ENCODE data around the gene ZYG11B.
"Not testable (repeated sequence)": the region's sequence is repeated elsewhere in the genome, so short reads cannot be mapped to it uniquely, and the experiment has no call there.

ZYG11B gene

GRCh38 chr1:52756020-52756419, 29.8 kb downstream of the ZYG11B start:
- no peak for DNase-seq (ENCODE audit: low spot score)

- DNase-seq (ENCODE audit: low spot score): no peak
These were observed 33.7 kb downstream of the ZYG11B start for GRCh38 chr1:52759908-52760307.

- DNase-seq (ENCODE audit: low spot score): no peak
These were observed 41.5 kb downstream of the ZYG11B start for GRCh38 chr1:52767596-52768280.

GRCh38 chr1:52769346-52770033, 43.2 kb downstream of the ZYG11B start:
- DNase-seq (ENCODE audit: low spot score): no peak

GRCh38 chr1:52771384-52771783, 45.1 kb downstream of the ZYG11B start:
- DNase-seq (ENCODE audit: low spot score): no peak

- no peak for DNase-seq (ENCODE audit: low spot score)
These were observed 59.9 kb downstream of the ZYG11B start for GRCh38 chr1:52786148-52786547.

GRCh38 chr1:52790429-52790828, 64.2 kb downstream of the ZYG11B start:
- not testable (repeated sequence) for DNase-seq (ENCODE audit: low spot score)

GRCh38 chr1:52792036-52792435, 65.8 kb downstream of the ZYG11B start:
- no peak for DNase-seq (ENCODE audit: low spot score)

- not testable (repeated sequence) for DNase-seq (ENCODE audit: low spot score)
These were observed 67.5 kb downstream of the ZYG11B start for GRCh38 chr1:52793717-52794116.

- no peak for DNase-seq (ENCODE audit: low spot score)
These were observed 69.2 kb downstream of the ZYG11B start for GRCh38 chr1:52795464-52795863.

- no peak for DNase-seq (ENCODE audit: low spot score)
These were observed 72.1 kb downstream of the ZYG11B start for GRCh38 chr1:52798331-52798730.

GRCh38 chr1:52801011-52801410, 74.8 kb downstream of the ZYG11B start:
- no peak for DNase-seq (ENCODE audit: low spot score)

- DNase-seq (ENCODE audit: low spot score): not testable (repeated sequence)
These were observed 77.8 kb downstream of the ZYG11B start for GRCh38 chr1:52804083-52804482.

GRCh38 chr1:52814465-52814864, 88.2 kb downstream of the ZYG11B start:
- no peak for DNase-seq (ENCODE audit: low spot score)

- DNase-seq (ENCODE audit: low spot score): not testable (repeated sequence)
These were observed 94.6 kb downstream of the ZYG11B start for GRCh38 chr1:52820830-52821229.

- DNase-seq (ENCODE audit: low spot score): no peak
These were observed 99.6 kb downstream of the ZYG11B start for GRCh38 chr1:52825868-52826267.

GRCh38 chr1:52834798-52835197, 108.5 kb downstream of the ZYG11B start:
- no peak for DNase-seq (ENCODE audit: low spot score)

GRCh38 chr1:52836035-52836434, 109.8 kb downstream of the ZYG11B start:
- DNase-seq (ENCODE audit: low spot score): no peak

- not testable (repeated sequence) for DNase-seq (ENCODE audit: low spot score)
These were observed 112.9 kb downstream of the ZYG11B start for GRCh38 chr1:52839175-52839574.

GRCh38 chr1:52842643-52843310, 116.5 kb downstream of the ZYG11B start, which contains the start of gene ZYG11A:
ZYG11A (plus strand) TSS chr1:52842760; CDS start chr1:52842884, 124 bp downstream.
- DNase-seq (ENCODE audit: low spot score): no peak

- not testable (repeated sequence) for DNase-seq (ENCODE audit: low spot score)
These were observed 118.9 kb downstream of the ZYG11B start for GRCh38 chr1:52845119-52845518.

- DNase-seq (ENCODE audit: low spot score): no peak
These were observed 122.2 kb downstream of the ZYG11B start for GRCh38 chr1:52848423-52848822.

- no peak for DNase-seq (ENCODE audit: low spot score)
These were observed 124.7 kb downstream of the ZYG11B start for GRCh38 chr1:52850951-52851350.
